Measurements from ENCODE around the gene EPB41L2.

GRCh38 chr6:131043902-131044447 is 19.1 kb downstream of the EPB41L2 start:
- TF ChIP-seq CTCF (IDR thresholded peaks at IDR 0.05) (no peak), POLR2A (IDR thresholded peaks at IDR 0.05) (no peak)
